Loucy (cell line): ENCODE data around the gene MEF2A.

Experiments
- H2AFZ ChIP-seq: fragments of 200-600 bp; sonication (generic); 2 replicates; pipeline ENCODE4 v1.6.0; 2016; ENCODE audit warnings: antibody characterized with exemption, mild to moderate bottlenecking, low read length, moderate library complexity
- H3F3A ChIP-seq: fragments of 200-600 bp; 2 replicates; pipeline ENCODE4 v1.6.0; 2016; ENCODE audit warnings: antibody characterized with exemption, low read depth, mild to moderate bottlenecking
- H3K27me3 ChIP-seq: fragments of 200-600 bp; sonication (generic); 2 replicates; pipeline ENCODE4 v1.6.1; 2014; ENCODE audit warnings: low read length, mild to moderate bottlenecking; ENCODE audit not compliant: insufficient read depth, poor library complexity, severe bottlenecking
- H3K36me3 ChIP-seq: fragments of 200-600 bp; sonication (generic); 2 replicates; pipeline ENCODE4 v1.6.1; 2016; ENCODE audit warnings: low read length; ENCODE audit not compliant: insufficient read depth
- H3K4me1 ChIP-seq: fragments of 200-600 bp; sonication (generic); 2 replicates; pipeline ENCODE4 v1.5.1; 2014; ENCODE audit warnings: low read length, mild to moderate bottlenecking; ENCODE audit not compliant: insufficient read depth, poor library complexity, severe bottlenecking
- H3K4me2 ChIP-seq: fragments of 200-600 bp; sonication (generic); 2 replicates; pipeline ENCODE4 v1.6.0; 2014; ENCODE audit warnings: antibody characterized with exemption, low read length, low read depth, mild to moderate bottlenecking; ENCODE audit not compliant: poor library complexity, severe bottlenecking
- H3K4me3 ChIP-seq: fragments of 200-600 bp; sonication (generic); 2 replicates; pipeline ENCODE4 v1.5.1; 2014; ENCODE audit warnings: low read length, mild to moderate bottlenecking, mixed read lengths; ENCODE audit not compliant: poor library complexity, severe bottlenecking
- H3K79me2 ChIP-seq: fragments of 200-600 bp; sonication (generic); 2 replicates; pipeline ENCODE4 v1.6.1; 2014; ENCODE audit warnings: low read length; ENCODE audit not compliant: insufficient read depth
- H3K9ac ChIP-seq: fragments of 200-600 bp; sonication (generic); 2 replicates; pipeline ENCODE4 v1.6.0; 2014; ENCODE audit warnings: mild to moderate bottlenecking, low read depth, low read length, moderate library complexity; ENCODE audit not compliant: poor library complexity, severe bottlenecking
- H3K9me2 ChIP-seq: fragments of 200-600 bp; sonication (generic); replicated peaks from 2 replicates; pipeline ENCODE4 v1.6.1; 2016; ENCODE audit warnings: low read depth, low read length, mixed read lengths
- H3K9me3 ChIP-seq: fragments of 200-600 bp; sonication (generic); 2 replicates; pipeline ENCODE4 v1.6.1; 2014; ENCODE audit warnings: mild to moderate bottlenecking, antibody characterized with exemption, low read length, low read depth; ENCODE audit not compliant: insufficient read depth
- H4K20me1 ChIP-seq: fragments of 200-600 bp; sonication (generic); 2 replicates; pipeline ENCODE4 v1.6.0; 2014; ENCODE audit warnings: antibody characterized with exemption, low read length, mild to moderate bottlenecking; ENCODE audit not compliant: insufficient read depth, poor library complexity, severe bottlenecking
- EZH2phosphoT487 ChIP-seq: fragments of 200-600 bp; IDR thresholded peaks from 2 replicates; pipeline ENCODE4 v1.6.1; 2018; ENCODE audit warnings: antibody characterized with exemption, mild to moderate bottlenecking, moderate library complexity, borderline replicate concordance
- TF ChIP-seq, protein P1 (sequence below): fragments of 200-600 bp; sonication (generic); conservative IDR thresholded peaks from 2 replicates; pipeline ENCODE4 v1.5.1; 2014; ENCODE audit warnings: mild to moderate bottlenecking, antibody characterized with exemption, low read length

The MEF2A gene

DNA sequence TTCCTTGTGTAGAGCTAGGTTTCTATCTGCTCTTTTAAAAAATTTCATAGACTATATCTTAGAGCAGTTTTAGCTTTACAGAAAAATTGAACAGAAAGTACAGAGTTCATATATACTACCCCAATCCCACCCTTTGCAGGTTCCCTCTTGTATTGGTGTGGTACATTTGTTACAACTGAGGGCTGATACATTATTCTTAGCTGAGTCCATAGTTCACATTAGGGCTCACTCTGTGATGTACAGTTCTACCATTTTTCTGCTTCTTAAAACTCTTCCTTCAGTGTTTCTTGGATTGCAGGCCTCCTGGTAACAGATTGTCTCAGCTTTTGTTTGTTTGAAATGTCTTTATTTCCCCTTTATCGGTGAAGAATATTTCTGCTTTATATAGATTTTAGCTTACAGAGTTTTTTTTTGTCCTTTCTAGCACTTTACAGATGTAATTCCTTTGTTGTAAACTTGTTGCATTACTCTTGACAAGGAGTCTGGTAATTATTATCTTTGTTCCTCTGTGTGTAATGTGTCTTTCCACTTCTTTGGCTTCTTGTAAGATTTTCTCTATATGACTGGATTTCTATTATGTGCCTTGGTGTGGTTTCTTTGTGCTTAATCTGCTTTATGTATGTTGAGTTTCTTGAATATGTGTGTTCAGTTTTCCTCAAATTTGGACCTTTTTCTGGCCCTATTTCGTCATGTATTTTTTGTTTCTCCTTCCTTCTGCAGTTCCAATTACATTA is 25.3 kb downstream of the MEF2A start:
- H3K9ac ChIP-seq: no peak overlapping the region
- peaks cover 5% of the 10 kb centered on the region; the same call in 1 of the 2 replicates for H3K36me3 ChIP-seq
- TF ChIP-seq, protein P1, sequence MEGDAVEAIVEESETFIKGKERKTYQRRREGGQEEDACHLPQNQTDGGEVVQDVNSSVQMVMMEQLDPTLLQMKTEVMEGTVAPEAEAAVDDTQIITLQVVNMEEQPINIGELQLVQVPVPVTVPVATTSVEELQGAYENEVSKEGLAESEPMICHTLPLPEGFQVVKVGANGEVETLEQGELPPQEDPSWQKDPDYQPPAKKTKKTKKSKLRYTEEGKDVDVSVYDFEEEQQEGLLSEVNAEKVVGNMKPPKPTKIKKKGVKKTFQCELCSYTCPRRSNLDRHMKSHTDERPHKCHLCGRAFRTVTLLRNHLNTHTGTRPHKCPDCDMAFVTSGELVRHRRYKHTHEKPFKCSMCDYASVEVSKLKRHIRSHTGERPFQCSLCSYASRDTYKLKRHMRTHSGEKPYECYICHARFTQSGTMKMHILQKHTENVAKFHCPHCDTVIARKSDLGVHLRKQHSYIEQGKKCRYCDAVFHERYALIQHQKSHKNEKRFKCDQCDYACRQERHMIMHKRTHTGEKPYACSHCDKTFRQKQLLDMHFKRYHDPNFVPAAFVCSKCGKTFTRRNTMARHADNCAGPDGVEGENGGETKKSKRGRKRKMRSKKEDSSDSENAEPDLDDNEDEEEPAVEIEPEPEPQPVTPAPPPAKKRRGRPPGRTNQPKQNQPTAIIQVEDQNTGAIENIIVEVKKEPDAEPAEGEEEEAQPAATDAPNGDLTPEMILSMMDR: no peak
- H3K9me2 ChIP-seq: no peaks in the 10 kb centered on the region
- no peak overlapping the region for H3K4me2 ChIP-seq
- peaks cover 99% of the 10 kb centered on the region for H3K79me2 ChIP-seq
- H3K27me3 ChIP-seq: no peaks in the 10 kb centered on the region
- H4K20me1 ChIP-seq: peaks cover 25% of the 10 kb centered on the region
- no peak overlapping the region for H3K4me3 ChIP-seq
- H3K4me1 ChIP-seq: peaks cover 26% of the 10 kb centered on the region
- peaks cover 6% of the 10 kb centered on the region; the same call in 1 of the 2 replicates for H3F3A ChIP-seq
- no peak overlapping the region for H2AFZ ChIP-seq
- peaks cover 11% of the 10 kb centered on the region for H3K9me3 ChIP-seq

DNA sequence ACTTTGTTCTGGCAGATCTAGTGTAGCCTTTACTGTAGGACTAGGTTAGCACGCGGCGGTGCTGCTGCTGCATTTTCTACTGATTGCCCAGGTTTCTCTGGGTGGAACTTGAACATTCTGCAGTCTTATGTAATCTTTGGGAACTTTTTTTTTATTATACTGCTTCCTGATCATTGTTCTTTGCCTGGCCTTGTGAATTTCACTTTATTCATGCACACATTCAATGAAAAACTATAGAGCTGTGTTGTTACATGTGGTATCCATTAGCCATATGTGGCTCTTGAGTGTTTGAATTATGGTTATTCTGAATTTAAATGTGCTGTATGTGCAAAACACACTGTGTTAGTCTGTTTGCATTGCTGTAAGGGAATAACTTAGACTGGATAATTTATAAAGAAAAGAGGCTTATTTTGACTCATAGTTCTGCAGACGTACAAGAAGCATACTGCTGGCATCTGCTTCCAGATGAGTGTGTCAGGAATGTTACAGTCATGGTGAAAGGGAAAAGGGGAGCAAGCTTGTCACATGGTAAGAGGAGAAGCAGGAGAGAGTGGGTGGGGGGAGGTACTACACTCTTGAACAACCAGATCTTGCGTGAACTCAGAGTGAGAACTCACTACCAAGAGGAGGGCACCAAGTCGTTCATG is 26.5 kb downstream of the MEF2A start:
- Histone ChIP-seq H3K4me3 (no peak overlapping the region), H3K9me3 (peaks cover 3% of the 10 kb centered on the region; the same call in 1 of the 2 replicates), H3K9me2 (no peaks in the 10 kb centered on the region), H3K36me3 (peaks cover 5% of the 10 kb centered on the region; the same call in 1 of the 2 replicates), H3K4me2 (no peak overlapping the region), H3K9ac (no peak overlapping the region), H3K79me2 (peaks cover 99% of the 10 kb centered on the region), H3F3A (peaks cover 6% of the 10 kb centered on the region; the same call in 1 of the 2 replicates), H2AFZ (no peak overlapping the region), H4K20me1 (peaks cover 25% of the 10 kb centered on the region), H3K4me1 (peaks cover 26% of the 10 kb centered on the region), H3K27me3 (no peaks in the 10 kb centered on the region)
- TF ChIP-seq, protein P1: no peak
- no peak for TF ChIP-seq EZH2phosphoT487

DNA sequence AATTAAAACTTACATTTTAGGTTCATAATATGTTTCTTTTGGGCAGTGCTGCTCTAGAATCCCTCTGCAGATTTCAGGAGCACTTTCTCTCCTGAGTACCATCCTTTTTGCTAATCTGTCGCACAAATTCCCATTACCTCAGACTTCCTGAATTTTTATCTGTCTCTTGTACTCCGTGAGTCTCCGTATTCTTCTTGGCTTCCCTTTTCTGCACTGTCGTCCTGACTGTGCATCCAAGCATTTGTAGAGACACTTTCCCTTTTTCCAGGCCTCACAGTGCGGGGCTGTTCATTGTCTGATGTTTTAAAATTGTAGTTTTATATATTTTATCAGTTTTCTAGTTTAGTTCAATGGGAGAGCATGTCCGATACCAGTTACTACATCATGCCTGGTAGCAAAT is 27.3 kb downstream of the MEF2A start:
- peaks cover 3% of the 10 kb centered on the region; the same call in 1 of the 2 replicates for H3K9me3 ChIP-seq
- no peak overlapping the region for H2AFZ ChIP-seq
- H3K27me3 ChIP-seq: no peaks in the 10 kb centered on the region
- no peak overlapping the region for H3K4me2 ChIP-seq
- H3F3A ChIP-seq: peaks cover 6% of the 10 kb centered on the region; the same call in 1 of the 2 replicates
- no peak for TF ChIP-seq EZH2phosphoT487
- TF ChIP-seq, protein P1: no peak
- peaks cover 99% of the 10 kb centered on the region for H3K79me2 ChIP-seq
- H4K20me1 ChIP-seq: peaks cover 26% of the 10 kb centered on the region
- H3K9me2 ChIP-seq: no peaks in the 10 kb centered on the region
- H3K4me3 ChIP-seq: no peak overlapping the region
- no peak overlapping the region for H3K9ac ChIP-seq
- H3K4me1 ChIP-seq: peaks cover 26% of the 10 kb centered on the region
- H3K36me3 ChIP-seq: peaks cover 8% of the 10 kb centered on the region; the same call in 1 of the 2 replicates
